Uterus (tissue), 2 donors: Measurements from ENCODE around the gene MRE11.

Source experiments
- CTCF ChIP-seq, 4 experiments: fragments of 200-600 bp in 2 of 4; fragments of 450-650 bp in 2 of 4; sonication (generic) in 2 of 4; IDR thresholded peaks; one replicate each; pipeline ENCODE4 v1.5.1; 2016 to 2019; ENCODE audit warnings: antibody characterized with exemption in 4 of 4, mild to moderate bottlenecking in 2 of 4, moderate library complexity in 1 of 4
- POLR2A ChIP-seq, 2 donors: fragments of 450-650 bp; IDR thresholded peaks; one replicate each; pipeline ENCODE4 v1.6.1; 2016; ENCODE audit warnings: antibody characterized with exemption in 2 of 2, mild to moderate bottlenecking in 1 of 2, moderate library complexity in 1 of 2

- no peak for TF ChIP-seq CTCF (IDR thresholded peaks at IDR 0.05)
- no peak for TF ChIP-seq POLR2A (IDR thresholded peaks at IDR 0.05)
Observed at GRCh38 chr11:94455861-94456260, 37.8 kb downstream of the MRE11 start.
